ENCODE results near the gene FAM151A. TPM values are rescaled to one million over a fixed set of nuclear protein-coding genes. Genes with fewer than 3 reads are reported as not detected.

Gene FAM151A
- total RNA-seq, 2 experiments from 2014 or later: not detected

DNA sequence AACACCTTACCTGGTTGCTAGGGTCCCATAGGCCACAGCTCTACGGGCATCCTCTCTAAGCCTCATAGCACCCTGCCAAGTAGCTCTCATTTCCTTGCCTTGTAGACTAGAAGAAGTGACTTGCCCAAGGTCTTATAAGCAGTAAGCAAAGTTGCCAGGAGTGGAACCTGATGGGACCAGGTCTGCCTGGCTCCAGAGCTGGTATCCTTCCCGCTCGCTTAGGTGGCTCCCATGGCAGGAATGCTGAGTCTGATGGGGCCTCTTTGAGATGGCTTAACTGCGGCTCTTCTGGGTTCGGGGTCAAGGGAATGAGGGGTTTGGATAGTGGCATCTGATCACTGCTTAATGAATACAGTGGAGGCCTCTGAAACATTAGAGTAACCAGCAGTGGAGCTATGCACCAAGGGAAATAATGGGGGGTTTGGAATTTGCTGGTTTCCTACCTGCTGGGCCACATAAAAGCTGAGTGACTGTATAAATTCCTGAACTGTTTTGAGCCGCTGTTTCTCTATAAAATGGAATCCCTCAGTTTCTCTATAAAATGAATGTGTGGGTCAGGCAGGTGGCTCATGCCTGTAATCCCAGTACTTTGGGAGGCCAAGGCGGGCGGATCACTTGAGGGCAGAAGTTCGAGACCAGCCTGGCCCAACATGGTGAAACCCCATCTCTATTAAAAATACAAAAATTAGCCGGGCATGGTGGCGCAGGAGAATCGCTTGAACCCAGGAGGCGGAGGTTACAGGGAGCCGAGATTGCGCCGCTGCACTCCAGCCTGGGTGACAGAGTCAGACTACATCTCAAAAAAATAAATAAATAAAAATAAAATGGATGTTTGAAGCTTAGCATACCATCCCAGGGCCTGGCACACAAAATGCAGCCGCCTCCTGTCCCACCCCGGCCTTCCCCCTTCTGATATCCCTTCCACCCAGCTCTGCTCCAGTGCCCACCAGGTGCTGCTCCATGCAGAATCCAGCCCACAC, 12.4 kb downstream of the FAM151A start:
- no peaks in the 10 kb centered on the region for H3K27me3 Mint-ChIP-seq
- H3K4me1 Mint-ChIP-seq: no peaks in the 10 kb centered on the region
- DNase-seq: no peak
- H3K4me3 Mint-ChIP-seq: no peak overlapping the region
- H3K36me3 Mint-ChIP-seq: no peaks in the 10 kb centered on the region
- H3K27ac Mint-ChIP-seq: no peak overlapping the region
- H3K9me3 Mint-ChIP-seq: no peaks in the 10 kb centered on the region

- no peaks in the 10 kb centered on the region for H3K4me1 Mint-ChIP-seq
- H3K9me3 Mint-ChIP-seq: no peaks in the 10 kb centered on the region
- H3K4me3 Mint-ChIP-seq: no peak overlapping the region
- DNase-seq: no peak
- no peaks in the 10 kb centered on the region for H3K36me3 Mint-ChIP-seq
- no peak overlapping the region for H3K27ac Mint-ChIP-seq
- H3K27me3 Mint-ChIP-seq: no peaks in the 10 kb centered on the region
Measured at GRCh38 chr1:54610048-54610447, 13.3 kb downstream of the FAM151A start.

DNA sequence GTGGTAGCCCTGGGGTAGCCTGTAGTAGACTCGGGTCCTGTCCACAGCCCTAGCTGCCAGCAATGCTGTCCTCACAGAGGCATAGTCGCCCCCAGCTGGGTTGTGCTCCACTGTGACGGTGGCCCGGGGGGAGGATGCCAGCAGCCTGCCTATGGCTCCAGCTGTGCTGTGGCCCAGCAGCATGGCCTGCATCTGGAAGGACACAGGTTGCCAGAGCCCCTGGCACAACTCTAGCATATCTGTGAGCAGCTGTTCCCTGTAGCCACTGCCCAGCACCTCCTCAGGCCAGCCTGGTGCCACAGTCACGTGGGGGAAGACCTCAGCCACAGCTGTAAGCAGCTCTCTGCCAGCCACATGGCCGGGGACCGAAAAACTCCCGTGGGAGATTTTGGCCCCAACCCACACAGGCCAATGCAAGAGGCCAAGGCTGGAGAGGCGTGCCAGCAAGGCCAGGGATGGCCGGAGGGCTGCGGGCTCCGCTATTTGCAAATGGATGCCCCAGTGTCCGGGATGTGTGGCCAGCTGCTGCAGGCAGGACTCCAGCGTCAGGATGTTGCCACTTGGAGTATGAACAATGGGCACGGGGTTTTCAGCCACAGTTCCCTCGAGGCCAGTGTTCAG, 13.9 kb downstream of the FAM151A start:
- Mint-ChIP-seq H3K27me3 (no peaks in the 10 kb centered on the region), H3K27ac (no peak overlapping the region), H3K4me3 (no peak overlapping the region), H3K9me3 (no peaks in the 10 kb centered on the region), H3K36me3 (no peaks in the 10 kb centered on the region), H3K4me1 (peaks cover 6% of the 10 kb centered on the region)
- DNase-seq: no peak

DNA sequence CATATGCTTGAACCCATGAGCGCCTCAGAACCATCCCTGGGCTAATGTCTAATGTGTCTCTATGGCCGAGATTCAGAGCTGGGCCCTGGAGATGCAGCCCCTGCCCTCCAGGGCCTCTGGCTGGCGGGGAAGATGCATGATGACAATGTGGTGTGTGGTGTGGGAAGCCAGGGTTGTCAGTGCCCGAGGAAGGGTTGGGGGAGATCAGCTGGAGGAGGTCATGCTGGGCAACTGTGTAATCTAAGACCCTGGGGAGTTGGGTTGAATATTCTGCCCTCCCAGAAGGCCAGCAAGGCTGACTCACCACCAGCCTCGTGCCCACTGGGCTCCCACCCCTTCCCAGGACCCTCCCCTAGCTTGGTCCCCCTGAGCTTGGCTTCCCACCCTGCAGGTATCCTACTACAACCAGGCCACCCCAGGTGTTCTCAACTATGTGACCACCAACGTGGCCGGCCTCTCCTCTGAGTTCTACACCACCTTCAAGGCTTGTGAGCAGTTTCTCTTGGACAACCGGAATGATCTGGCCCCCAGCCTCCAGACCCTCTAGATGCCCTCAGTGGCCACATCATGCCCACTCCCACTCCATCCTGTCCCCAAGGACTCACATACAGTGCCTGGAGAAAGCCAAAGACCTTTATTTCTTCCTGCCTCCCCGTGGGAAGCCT, 14.6 kb downstream of the FAM151A start:
- Mint-ChIP-seq H3K27ac (no peak overlapping the region), H3K27me3 (no peaks in the 10 kb centered on the region), H3K4me3 (no peak overlapping the region), H3K9me3 (no peaks in the 10 kb centered on the region), H3K4me1 (peaks cover 10% of the 10 kb centered on the region), H3K36me3 (no peaks in the 10 kb centered on the region)
- no peak for DNase-seq

GRCh38 chr1:54607821-54608565, 15.3 kb downstream of the FAM151A start:
- Mint-ChIP-seq H3K4me1 (peaks cover 10% of the 10 kb centered on the region), H3K27me3 (no peaks in the 10 kb centered on the region), H3K36me3 (no peaks in the 10 kb centered on the region)

GRCh38 chr1:54606990-54607325, 16.4 kb downstream of the FAM151A start:
- Mint-ChIP-seq H3K4me3 (no peak overlapping the region), H3K27me3 (no peaks in the 10 kb centered on the region), H3K9me3 (no peaks in the 10 kb centered on the region), H3K36me3 (no peaks in the 10 kb centered on the region), H3K27ac (no peak overlapping the region), H3K4me1 (peaks cover 10% of the 10 kb centered on the region)
- DNase-seq: no peak

More at GRCh38 chr1:54607821-54608565, 15.3 kb downstream of the FAM151A start:
- Mint-ChIP-seq H3K9me3 (no peaks in the 10 kb centered on the region), H3K27ac (no peak overlapping the region), H3K4me3 (no peak overlapping the region)
- DNase-seq: no peak

DNA sequence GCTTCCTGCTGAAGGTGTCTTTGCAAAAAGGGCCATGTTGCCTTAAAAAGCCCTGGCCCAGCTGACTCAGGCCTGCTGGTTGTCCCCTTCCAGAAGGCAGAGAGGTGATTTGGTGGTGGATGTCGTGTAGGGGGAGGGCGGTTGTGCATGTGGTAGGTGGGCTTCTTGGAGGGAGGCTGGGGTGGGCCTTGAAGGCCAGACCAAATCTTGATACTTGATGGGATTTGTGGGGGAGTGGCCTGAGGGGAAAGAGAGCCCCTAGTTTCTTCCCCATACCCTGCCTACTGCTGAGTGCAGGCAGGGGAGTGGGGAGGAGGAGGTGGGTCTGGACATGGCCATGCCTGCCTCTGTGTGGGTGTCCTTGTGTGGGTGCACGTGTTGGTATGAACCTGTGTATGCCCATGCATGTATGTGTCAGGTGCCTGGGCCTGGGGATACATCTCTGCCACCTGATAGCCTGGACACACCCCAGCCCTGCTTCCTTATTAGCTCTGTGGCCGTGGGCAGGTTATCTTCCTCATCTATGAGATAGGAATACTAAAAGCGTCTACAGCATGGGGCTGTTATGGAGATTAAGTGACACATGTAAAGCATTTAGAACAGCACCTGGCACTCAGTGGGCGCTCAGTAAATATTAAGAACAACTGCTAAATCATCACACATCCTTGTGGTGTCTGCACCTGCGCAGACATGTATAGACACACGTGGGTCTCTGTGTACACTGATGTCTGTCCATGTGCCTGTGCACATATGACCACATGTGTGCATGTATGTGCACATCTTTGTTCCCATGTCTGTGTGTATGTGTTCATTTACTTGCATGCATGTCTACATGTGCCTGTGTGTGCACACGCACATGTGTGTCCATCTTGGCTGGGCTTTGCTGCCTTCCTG, 17.0 kb downstream of the FAM151A start:
- no peak overlapping the region for H3K4me3 Mint-ChIP-seq
- H3K4me1 Mint-ChIP-seq: peaks cover 10% of the 10 kb centered on the region
- H3K36me3 Mint-ChIP-seq: no peaks in the 10 kb centered on the region
- no peak for DNase-seq
- H3K9me3 Mint-ChIP-seq: no peaks in the 10 kb centered on the region
- no peak overlapping the region for H3K27ac Mint-ChIP-seq
- H3K27me3 Mint-ChIP-seq: no peaks in the 10 kb centered on the region

- peak; percentile 10 for DNase-seq
- no peaks in the 10 kb centered on the region for H3K9me3 Mint-ChIP-seq
- peaks cover 10% of the 10 kb centered on the region for H3K4me1 Mint-ChIP-seq
- H3K36me3 Mint-ChIP-seq: no peaks in the 10 kb centered on the region
- H3K27ac Mint-ChIP-seq: peak overlapping the region; percentile 26
- H3K4me3 Mint-ChIP-seq: no peak overlapping the region
- no peaks in the 10 kb centered on the region for H3K27me3 Mint-ChIP-seq
Measured at GRCh38 chr1:54604572-54605370, 18.6 kb downstream of the FAM151A start.

GRCh38 chr1:54604051-54604450, 19.3 kb downstream of the FAM151A start:
- H3K27me3 Mint-ChIP-seq: no peaks in the 10 kb centered on the region
- no peak overlapping the region for H3K4me3 Mint-ChIP-seq
- no peaks in the 10 kb centered on the region for H3K9me3 Mint-ChIP-seq
- DNase-seq: no peak
- H3K4me1 Mint-ChIP-seq: peaks cover 10% of the 10 kb centered on the region
- peak overlapping the region; percentile 32 for H3K27ac Mint-ChIP-seq
- H3K36me3 Mint-ChIP-seq: no peaks in the 10 kb centered on the region

DNA sequence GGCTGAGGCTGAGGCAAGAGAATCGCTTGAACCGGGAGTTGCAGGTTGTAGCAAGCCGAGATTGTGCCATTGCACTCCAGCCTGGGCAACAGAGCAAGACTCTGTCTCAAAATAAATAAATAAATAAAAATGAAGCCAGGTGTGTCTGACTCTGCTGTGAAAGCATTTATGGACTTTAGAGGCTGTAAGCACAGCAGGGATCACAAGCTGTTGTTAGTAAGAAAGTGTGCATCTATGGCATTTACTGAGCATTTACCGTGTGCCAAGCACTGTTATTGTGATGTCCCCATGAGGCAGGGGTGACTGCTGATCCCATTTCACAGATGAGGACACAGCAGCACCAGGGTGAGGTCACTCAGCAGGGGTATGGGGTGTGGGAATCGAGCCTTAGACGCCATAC, 20.1 kb downstream of the FAM151A start:
- DNase-seq: no peak
- Mint-ChIP-seq H3K27me3 (no peaks in the 10 kb centered on the region), H3K27ac (no peak overlapping the region), H3K4me3 (no peak overlapping the region), H3K9me3 (no peaks in the 10 kb centered on the region), H3K36me3 (no peaks in the 10 kb centered on the region), H3K4me1 (peaks cover 10% of the 10 kb centered on the region)

DNA sequence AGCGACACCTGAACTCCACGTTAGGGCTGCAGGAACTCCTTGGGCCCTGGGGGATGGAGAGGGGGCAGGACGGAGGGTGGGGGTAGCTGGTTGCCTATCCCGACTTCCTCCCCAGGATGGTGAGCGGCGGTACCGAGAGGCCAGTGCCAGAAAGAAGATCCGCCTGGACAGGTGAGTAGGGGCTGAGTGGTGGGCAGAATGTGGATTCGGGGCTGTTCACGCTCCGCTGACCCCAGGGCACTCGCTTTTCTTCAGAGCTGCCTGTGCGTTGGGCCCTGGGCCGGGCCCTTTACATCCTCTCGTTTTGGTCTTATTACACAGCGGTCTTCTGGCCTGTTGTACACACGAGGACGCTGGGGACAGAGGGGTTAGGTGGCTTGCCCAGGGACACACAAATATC, 20.8 kb downstream of the FAM151A start:
- Mint-ChIP-seq H3K36me3 (no peaks in the 10 kb centered on the region), H3K27ac (no peak overlapping the region), H3K4me3 (no peak overlapping the region), H3K9me3 (no peaks in the 10 kb centered on the region), H3K4me1 (peaks cover 10% of the 10 kb centered on the region), H3K27me3 (no peaks in the 10 kb centered on the region)
- DNase-seq: no peak

GRCh38 chr1:54601730-54602129, 21.6 kb downstream of the FAM151A start:
- Mint-ChIP-seq H3K27me3 (no peaks in the 10 kb centered on the region), H3K4me3 (no peak overlapping the region), H3K9me3 (no peaks in the 10 kb centered on the region), H3K36me3 (no peaks in the 10 kb centered on the region), H3K27ac (no peak overlapping the region), H3K4me1 (peaks cover 10% of the 10 kb centered on the region)
- DNase-seq: no peak

DNA sequence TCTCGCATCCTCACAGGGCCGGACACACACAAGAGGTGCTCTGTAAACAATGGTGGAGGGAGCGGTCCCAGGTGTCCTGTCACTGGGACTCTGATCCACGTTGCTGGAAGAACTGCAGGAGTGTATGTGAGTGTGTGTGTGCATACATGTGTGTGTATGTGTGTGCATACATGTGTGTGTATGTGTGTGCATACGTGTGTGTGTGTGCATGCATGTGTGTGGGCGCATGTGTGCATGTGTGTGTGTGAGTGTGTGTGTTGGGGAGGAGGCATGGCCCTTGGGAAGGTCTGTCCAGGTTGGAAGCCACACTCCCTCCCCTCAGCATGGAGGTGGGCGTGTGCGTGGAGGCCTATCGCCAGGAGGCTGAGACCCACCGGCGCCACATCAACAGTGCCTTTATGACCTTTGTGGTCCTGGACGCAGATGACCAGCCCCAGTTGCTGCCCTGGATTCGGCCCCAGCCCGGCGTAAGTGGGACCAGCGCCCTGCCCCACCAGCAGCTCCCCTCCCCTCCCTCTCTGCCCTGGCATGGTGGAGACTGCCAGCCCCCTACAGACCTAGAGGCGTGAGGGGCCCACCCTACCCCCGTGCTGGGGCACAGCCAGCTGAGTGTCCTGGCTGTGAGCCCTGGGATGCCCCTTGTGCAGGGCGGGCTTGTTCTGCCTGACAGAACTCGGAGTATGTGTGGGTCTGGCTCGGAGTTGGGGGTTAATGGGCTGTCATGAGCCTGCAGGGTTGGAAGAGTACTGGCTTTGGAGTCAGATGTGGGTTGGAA, 22.2 kb downstream of the FAM151A start:
- no peak for DNase-seq
- no peaks in the 10 kb centered on the region for H3K36me3 Mint-ChIP-seq
- H3K27me3 Mint-ChIP-seq: no peaks in the 10 kb centered on the region
- no peak overlapping the region for H3K4me3 Mint-ChIP-seq
- H3K27ac Mint-ChIP-seq: no peak overlapping the region
- peaks cover 10% of the 10 kb centered on the region for H3K4me1 Mint-ChIP-seq
- no peaks in the 10 kb centered on the region for H3K9me3 Mint-ChIP-seq

Measured in activated naive CD8-positive, alpha-beta T cell treated with anti-CD3 and anti-CD28 coated beads for 36 hours (primary cell).